Left cardiac atrium (tissue), 4 donors: Measurements from ENCODE around the gene APOF. TPM values are rescaled to one million over a fixed set of nuclear protein-coding genes. Genes with fewer than 3 reads are reported as not detected.
A peak's percentile ranks its signal among the peaks of the same experiment; 100 is the strongest.
"Not testable (repeated sequence)": the region's sequence is repeated elsewhere in the genome, so short reads cannot be mapped to it uniquely, and the experiment has no call there.

Experiments
- ATAC-seq, 2 donors: fragments of 200-7000 bp; cut with Tn5 transposase; one replicate each; pipeline ENCODE4 v1.9.1; 2020; ENCODE audit warnings: mild to moderate bottlenecking in 2 of 2, moderate library complexity in 2 of 2
- DNase-seq: peaks from one replicate; pipeline ENCODE4 v3.0.0-alpha.2; 2020
- intact Hi-C, 2 donors: fragments of 100-400 bp; cut with DNase I; formaldehyde crosslinking; loops; one replicate each; pipeline versions ENCODE4 v1.14.1 to v1.15.1; 2022 to 2023
- total RNA-seq, 2 donors: library from RNA; stranded (reverse); fragmentation: NEBNext Ultra II Directional; extraction: Animal tissue kit (Norgen Biotek cat#: 25700); gene quantifications; one replicate each; pipeline ENCODE4 v1.2.1, GENCODE V29; 2021
- donor health status: DM: no; HTN: yes; CAD: no.
- donor health status: DM: no; HTN: yes; CAD: no; lungs with severe emphysema.
- donor health status: DM: yes; HTN: yes; CAD: no.
- donor health status: Dilated cardiomyopathy.

APOF gene
- total RNA-seq, 2 donors from 2014 or later: not detected

DNA sequence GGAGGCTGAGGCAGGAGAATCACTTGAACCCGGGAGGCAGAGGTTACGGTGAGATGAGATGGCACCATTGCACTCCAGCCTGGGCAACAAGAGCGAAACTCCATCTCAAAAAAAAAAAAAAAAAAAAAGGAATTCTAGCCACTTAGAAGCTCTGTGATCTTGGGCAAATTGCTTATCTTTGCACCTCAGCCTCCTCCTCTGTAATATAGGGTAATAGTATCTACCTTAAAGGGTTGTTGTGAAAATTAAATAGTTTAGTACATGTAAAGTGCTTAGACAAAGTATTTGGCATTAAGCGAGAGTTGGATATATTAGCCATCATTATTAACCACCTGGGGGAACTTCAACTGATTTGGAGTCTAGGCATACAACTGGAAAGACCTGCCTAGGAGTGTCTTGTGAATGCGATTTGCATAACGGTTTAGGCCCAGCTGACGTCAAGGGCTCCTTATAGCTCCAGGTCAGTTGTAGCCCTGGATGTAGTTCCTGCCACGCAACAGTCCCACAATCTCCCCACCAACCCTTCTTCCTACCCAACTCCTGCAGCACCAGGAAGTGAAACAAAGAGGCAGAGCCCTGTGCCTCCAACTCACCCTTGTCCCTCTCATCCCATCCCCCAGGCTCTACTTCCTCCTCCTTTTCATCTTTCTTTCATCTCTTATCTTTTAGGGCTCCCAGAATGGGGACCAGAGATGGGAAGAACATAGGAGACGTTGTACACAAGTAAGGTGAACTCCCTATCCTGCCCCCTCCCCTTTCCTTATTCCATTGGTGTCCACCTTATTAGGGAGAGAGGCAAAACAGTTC, 26.1 kb downstream of the APOF start:
- DNase-seq (no peak), ATAC-seq (no peak)
- intact Hi-C loops: loop anchor here in 1 of 2 donors (10.0 kb wide), 1 partner anchor 118 kb away; the partner anchor contains the start of gene MIP

GRCh38 chr12:56335527-56335926, 27.1 kb downstream of the APOF start:
- intact Hi-C loops: loop anchor here in 1 of 2 donors (10.0 kb wide), 1 partner anchor 119 kb away; the partner anchor contains the start of gene MIP
- not testable (repeated sequence) for DNase-seq, ATAC-seq

DNA sequence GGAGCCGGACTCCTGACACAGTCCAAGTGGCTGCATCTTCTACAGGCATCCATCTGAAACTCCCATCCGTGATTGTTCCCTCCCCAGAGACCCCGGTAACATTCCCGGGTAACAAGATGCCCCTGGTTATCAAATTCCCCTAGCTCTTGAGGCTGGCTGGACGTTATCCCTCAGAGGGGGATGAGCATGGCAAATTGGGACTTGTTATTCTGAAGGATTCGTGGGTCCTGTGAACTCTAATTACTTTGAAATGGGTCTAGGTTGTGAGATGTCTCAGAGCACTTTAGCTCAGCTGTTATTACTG, 28.2 kb downstream of the APOF start:
- intact Hi-C loops: loop anchor here in 1 of 2 donors (10.0 kb wide), 1 partner anchor 120 kb away; the partner anchor contains the start of gene MIP
- DNase-seq (no peak), ATAC-seq (no peak)

DNA sequence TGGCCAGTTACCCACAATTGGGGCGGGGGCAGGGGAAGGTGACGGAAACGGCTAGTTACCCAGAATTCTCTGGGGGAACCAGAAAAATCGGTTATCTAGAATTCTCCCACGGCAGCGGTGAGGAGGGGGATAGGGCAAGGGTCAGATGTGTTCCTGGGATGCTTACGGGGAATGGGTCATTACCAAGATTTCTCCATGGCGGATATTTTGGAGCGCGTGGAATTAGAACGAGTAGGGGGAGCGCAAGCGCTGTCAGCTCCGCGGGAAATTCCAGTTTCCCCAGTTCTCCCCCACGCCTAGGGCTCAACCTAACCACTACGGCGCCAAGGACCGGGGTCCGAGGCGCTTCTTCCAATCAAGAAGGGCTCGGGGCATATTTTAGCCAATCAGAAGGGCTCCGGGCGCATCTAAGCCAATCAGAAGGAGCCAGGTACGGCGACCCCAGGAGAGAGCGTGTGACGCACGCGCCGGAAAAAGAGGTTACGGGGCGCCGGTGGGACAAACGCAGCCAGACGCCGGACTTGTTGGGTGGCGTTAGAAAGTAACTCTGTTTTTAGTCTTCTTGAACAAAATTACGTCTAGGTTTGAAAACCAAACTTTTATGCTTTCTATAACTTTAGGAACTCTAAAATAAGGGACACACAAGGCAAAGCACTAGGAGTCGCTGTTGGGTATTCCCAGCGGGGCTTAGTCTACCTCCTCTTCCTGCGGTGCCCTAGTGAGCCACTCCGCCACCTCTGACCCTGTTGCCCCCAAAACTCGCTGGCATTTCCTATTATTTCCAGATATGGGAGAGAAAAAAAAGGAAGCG, 28.8 kb downstream of the APOF start, which contains the start of gene PAN2:
PAN2 (minus strand) TSS at position 322 of the 811 bp plus-strand sequence. CDS start 906 bp downstream, outside the sequence.
- peak; percentile 99 to 100 for ATAC-seq
- intact Hi-C loops: loop anchor here in 1 of 2 donors (10.0 kb wide), 1 partner anchor 121 kb away; the partner anchor contains the start of gene MIP
- DNase-seq: peak; percentile 97

GRCh38 chr12:56333197-56333678, 29.4 kb downstream of the APOF start:
- peak in 1 of 2 donors; percentile 29 for ATAC-seq
- DNase-seq: no peak
- intact Hi-C loops: loop anchor here in 1 of 2 donors (10.0 kb wide), 1 partner anchor 122 kb away; the partner anchor contains the start of gene MIP

GRCh38 chr12:56332512-56333196, 30.0 kb downstream of the APOF start:
- intact Hi-C loops: loop anchor here in 1 of 2 donors (10.0 kb wide), 1 partner anchor 122 kb away; the partner anchor contains the start of gene MIP
- no peak for ATAC-seq

GRCh38 chr12:56330936-56331490, 31.6 kb downstream of the APOF start:
- intact Hi-C loops: loop anchor here in 1 of 2 donors (10.0 kb wide), 1 partner anchor 124 kb away; the partner anchor contains the start of gene MIP
- no peak for DNase-seq
- ATAC-seq: no peak

More at GRCh38 chr12:56332512-56333196, 30.0 kb downstream of the APOF start:
- DNase-seq: no peak

- intact Hi-C loops: no loop called here
Observed at GRCh38 chr12:56326533-56326932, 36.1 kb downstream of the APOF start.

GRCh38 chr12:56326126-56326525, 36.5 kb downstream of the APOF start:
- intact Hi-C loops: no loop called here
- DNase-seq (no peak), ATAC-seq (no peak)

More at GRCh38 chr12:56326533-56326932, 36.1 kb downstream of the APOF start:
- DNase-seq (no peak), ATAC-seq (peak in 1 of 2 donors; percentile 19)

- DNase-seq: no peak
- no peak for ATAC-seq
- intact Hi-C loops: no loop called here
Observed at GRCh38 chr12:56324206-56324605, 38.5 kb downstream of the APOF start.

GRCh38 chr12:56321610-56322009, 41.0 kb downstream of the APOF start:
- intact Hi-C loops, ATAC-seq, DNase-seq: not testable (repeated sequence)

- intact Hi-C loops: no loop called here
- no peak for DNase-seq
Observed at GRCh38 chr12:56321027-56321426, 41.6 kb downstream of the APOF start.

GRCh38 chr12:56317675-56318074, 45.0 kb downstream of the APOF start:
- intact Hi-C loops: no loop called here
- no peak for ATAC-seq

More at GRCh38 chr12:56321027-56321426, 41.6 kb downstream of the APOF start:
- no peak for ATAC-seq

GRCh38 chr12:56315622-56316473, 46.8 kb downstream of the APOF start, which contains the start of gene CNPY2:
Gene CNPY2, minus strand, starts transcription at chr12:56315988. Its CDS starts 771 bp downstream, at chr12:56315217.
- peak; percentile 98 for DNase-seq
- intact Hi-C loops: no loop called here
- ATAC-seq: peak; percentile 96 to 97

More at GRCh38 chr12:56317675-56318074, 45.0 kb downstream of the APOF start:
- DNase-seq: no peak

DNA sequence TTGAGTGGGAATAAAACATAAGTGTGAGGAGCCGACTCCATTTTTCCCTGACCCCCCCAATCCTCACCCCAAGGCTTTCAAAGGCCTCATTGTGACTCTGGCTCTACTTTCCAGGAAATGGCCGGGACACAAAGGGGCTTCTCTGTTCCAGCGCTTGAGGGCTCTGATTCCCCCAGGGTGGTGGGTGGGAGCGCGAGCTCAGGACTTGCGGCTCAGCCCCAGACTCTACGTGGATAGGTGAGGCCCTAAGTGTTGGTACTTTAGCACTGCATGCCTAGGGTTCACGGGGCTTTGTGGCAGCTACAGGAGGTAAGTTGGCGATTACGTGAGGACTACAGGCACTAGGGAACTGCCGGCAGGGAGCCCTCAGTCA, 47.4 kb downstream of the APOF start:
- no peak for DNase-seq
- intact Hi-C loops: no loop called here
- ATAC-seq: peak in 1 of 2 donors; percentile 4

DNA sequence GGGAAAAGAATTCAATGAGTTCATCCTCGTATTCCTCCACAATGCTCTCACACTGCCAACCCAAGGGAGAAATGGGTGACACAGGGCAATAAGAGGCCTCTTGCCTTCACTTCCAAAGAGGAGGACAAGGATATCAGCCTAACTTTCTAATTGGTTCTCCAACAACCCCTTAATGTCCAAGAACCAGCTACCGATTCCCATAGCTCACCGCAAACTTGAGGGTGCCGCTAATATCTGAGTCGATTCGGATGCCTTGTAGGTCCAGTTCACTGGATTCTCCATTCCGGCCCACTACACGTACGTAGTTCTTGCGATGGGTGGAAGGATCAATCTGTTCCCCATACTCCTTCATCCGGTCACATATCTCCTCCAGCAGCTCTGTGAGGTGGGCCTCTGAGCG, 51.7 kb downstream of the APOF start:
- intact Hi-C loops: no loop called here
- no peak for DNase-seq
- ATAC-seq: no peak
